KOPT-K1 (cell line): ENCODE results near the gene RPS6KL1.

Experiments used
- H3K27ac ChIP-seq: fragments of 200-600 bp; sonication (generic); 2 replicates; pipeline ENCODE4 v1.5.1; 2016; ENCODE audit warnings: antibody characterized with exemption, mild to moderate bottlenecking, low read depth, low read length; ENCODE audit not compliant: poor library complexity, severe bottlenecking
- H3K36me3 ChIP-seq: fragments of 200-600 bp; sonication (generic); 2 replicates; pipeline ENCODE4 v1.5.1; 2017; ENCODE audit warnings: antibody characterized with exemption, mild to moderate bottlenecking, low read length, moderate library complexity; ENCODE audit not compliant: insufficient read depth
- H3K9me3 ChIP-seq: fragments of 200-600 bp; sonication (generic); 2 replicates; pipeline ENCODE4 v1.5.1; 2017; ENCODE audit warnings: antibody characterized with exemption, low read length, mild to moderate bottlenecking; ENCODE audit not compliant: insufficient read depth, poor library complexity, severe bottlenecking

Gene RPS6KL1

DNA sequence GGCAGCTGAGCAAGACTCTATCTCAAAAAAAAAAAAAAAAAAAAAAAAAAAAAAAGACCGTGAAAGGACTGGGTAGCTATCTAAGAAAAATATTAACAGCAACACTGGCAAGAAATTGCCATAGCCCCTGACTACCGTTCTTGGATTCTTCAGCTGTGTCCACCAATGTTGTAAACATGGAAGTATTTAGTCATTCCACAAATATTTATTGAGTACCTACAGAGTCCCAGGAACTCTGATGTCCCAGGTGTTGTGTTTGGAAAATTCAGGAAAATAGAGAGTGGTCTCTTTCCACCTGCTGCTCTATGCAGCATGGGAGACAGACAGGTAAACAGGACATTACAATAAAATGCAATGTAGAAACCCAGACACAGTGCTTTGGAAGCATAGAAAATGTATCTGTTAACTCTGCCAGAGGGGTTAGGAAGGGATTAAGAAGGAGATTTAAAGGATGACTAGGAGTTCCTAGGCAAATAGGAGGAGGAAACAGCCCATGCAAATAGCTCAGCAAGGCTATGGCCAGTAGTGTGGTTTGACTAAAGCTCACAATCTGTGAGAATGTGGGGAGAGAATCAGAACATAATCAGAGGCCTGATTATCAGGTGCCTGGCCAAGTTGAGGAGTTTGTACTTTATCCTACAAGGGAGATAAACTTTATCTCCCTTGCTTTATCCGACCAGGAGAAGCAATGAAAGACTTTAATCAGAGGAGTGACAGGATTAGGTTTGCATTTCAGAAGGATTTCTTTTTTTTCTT, 43.5 kb downstream of the RPS6KL1 start:
- no peak overlapping the region for H3K27ac ChIP-seq
- H3K36me3 ChIP-seq: peaks cover 11% of the 10 kb centered on the region; the same call in 1 of the 2 replicates
- no peaks in the 10 kb centered on the region for H3K9me3 ChIP-seq

GRCh38 chr14:74875941-74876913, 46.8 kb downstream of the RPS6KL1 start, which contains the start of gene PROX2:
Gene PROX2, minus strand, starts transcription at chr14:74876145. Its CDS starts 12,311 bp downstream, at chr14:74863834.
- Histone ChIP-seq H3K9me3 (no peaks in the 10 kb centered on the region), H3K36me3 (no peaks in the 10 kb centered on the region), H3K27ac (peak within 1 kb of the TSS; percentile 38)

GRCh38 chr14:74875204-74875603, 47.9 kb downstream of the RPS6KL1 start:
- no peaks in the 10 kb centered on the region for H3K36me3 ChIP-seq

GRCh38 chr14:74871819-74872218, 51.2 kb downstream of the RPS6KL1 start:
- Histone ChIP-seq H3K9me3 (no peaks in the 10 kb centered on the region), H3K27ac (no peak overlapping the region), H3K36me3 (no peaks in the 10 kb centered on the region)

More at GRCh38 chr14:74875204-74875603, 47.9 kb downstream of the RPS6KL1 start:
- Histone ChIP-seq H3K27ac (no peak overlapping the region), H3K9me3 (no peaks in the 10 kb centered on the region)

DNA sequence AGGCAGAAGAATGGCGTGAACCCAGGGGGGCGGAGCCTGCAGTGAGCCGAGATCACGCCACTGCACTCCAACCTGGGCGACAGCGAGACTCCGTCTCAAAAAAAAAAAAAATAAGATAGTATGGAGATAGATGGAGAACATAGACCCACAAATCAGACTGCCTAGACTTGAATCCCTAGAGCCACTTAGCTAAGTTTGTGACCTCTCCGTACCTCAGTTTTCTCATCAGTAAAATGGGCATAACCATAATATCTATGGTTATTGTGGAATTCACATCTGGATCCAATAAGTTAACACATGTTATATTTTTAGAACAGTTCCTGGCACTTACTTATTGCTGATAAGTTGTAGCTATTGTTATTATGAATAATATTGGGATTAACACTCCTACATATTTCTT, 54.3 kb downstream of the RPS6KL1 start:
- H3K36me3 ChIP-seq: no peaks in the 10 kb centered on the region
- no peaks in the 10 kb centered on the region for H3K9me3 ChIP-seq
- no peak overlapping the region for H3K27ac ChIP-seq

GRCh38 chr14:74867673-74868072, 55.4 kb downstream of the RPS6KL1 start:
- Histone ChIP-seq H3K27ac (no peak overlapping the region), H3K9me3 (no peaks in the 10 kb centered on the region)

DNA sequence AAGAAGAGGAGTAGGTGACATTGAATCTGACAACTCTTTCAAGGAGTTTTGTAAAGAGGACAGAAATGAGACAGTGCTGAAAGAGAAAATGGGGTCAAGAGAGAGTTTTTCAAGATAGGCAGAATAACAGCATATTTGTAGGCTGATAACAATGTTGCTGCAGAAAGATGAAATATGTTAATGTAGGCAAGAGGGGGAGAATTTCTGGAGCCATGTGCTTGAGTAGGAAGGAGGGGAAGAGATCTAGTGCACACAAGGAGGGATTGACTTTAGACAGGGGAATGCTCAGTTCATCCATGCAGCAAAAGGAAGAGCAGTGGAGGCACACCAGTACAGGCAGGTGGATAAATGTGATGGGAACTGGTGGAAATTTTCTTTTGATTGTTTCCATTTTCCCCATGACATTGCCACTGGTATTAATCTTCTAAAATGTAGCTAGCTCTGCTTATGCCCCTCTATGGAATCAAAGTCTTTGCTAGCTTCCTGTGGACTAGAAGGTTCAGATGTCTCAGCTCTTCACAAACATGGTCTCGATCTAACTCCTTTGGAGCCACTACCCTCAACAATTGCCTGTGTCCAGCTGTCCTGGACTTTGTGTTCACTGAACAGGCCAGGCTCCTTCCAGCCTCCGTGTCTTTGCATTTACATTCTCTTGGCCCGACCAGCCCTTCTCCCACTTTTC, 56.2 kb downstream of the RPS6KL1 start:
- Histone ChIP-seq H3K27ac (no peak overlapping the region), H3K9me3 (no peaks in the 10 kb centered on the region)

More at GRCh38 chr14:74867673-74868072, 55.4 kb downstream of the RPS6KL1 start:
- H3K36me3 ChIP-seq: no peaks in the 10 kb centered on the region

GRCh38 chr14:74865156-74865555, 57.9 kb downstream of the RPS6KL1 start:
- no peak overlapping the region for H3K27ac ChIP-seq
- no peaks in the 10 kb centered on the region for H3K9me3 ChIP-seq
- H3K36me3 ChIP-seq: no peaks in the 10 kb centered on the region

More for the DNA sequence above, 56.2 kb downstream of the RPS6KL1 start:
- no peaks in the 10 kb centered on the region for H3K36me3 ChIP-seq

GRCh38 chr14:74864198-74864597, 58.9 kb downstream of the RPS6KL1 start:
- Histone ChIP-seq H3K9me3 (no peaks in the 10 kb centered on the region), H3K36me3 (no peaks in the 10 kb centered on the region)

GRCh38 chr14:74863274-74863673, 59.8 kb downstream of the RPS6KL1 start:
- Histone ChIP-seq H3K27ac (no peak overlapping the region), H3K9me3 (no peaks in the 10 kb centered on the region), H3K36me3 (no peaks in the 10 kb centered on the region)

More at GRCh38 chr14:74864198-74864597, 58.9 kb downstream of the RPS6KL1 start:
- H3K27ac ChIP-seq: no peak overlapping the region

DNA sequence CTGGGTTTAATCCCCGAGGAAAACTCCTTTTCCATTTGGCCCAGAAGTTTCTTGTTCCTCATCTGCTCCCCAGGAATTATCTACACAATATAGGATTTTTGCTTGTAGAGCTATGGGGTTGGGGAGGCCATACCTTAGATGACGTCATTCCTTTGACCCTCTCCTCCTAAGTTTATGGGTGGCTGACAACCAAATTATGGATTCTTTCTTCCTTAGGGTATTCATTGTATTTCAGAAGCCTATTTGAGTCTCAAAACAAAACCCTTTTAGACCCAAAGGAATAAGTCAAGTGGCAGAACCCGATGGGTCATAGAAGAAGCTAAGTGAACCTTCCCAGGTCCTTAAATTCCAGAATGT, 61.3 kb downstream of the RPS6KL1 start:
- no peak overlapping the region for H3K27ac ChIP-seq
- H3K36me3 ChIP-seq: no peaks in the 10 kb centered on the region
- no peaks in the 10 kb centered on the region for H3K9me3 ChIP-seq

GRCh38 chr14:74860899-74861733, 61.9 kb downstream of the RPS6KL1 start:
- Histone ChIP-seq H3K27ac (no peak overlapping the region), H3K36me3 (no peaks in the 10 kb centered on the region), H3K9me3 (no peaks in the 10 kb centered on the region)

DNA sequence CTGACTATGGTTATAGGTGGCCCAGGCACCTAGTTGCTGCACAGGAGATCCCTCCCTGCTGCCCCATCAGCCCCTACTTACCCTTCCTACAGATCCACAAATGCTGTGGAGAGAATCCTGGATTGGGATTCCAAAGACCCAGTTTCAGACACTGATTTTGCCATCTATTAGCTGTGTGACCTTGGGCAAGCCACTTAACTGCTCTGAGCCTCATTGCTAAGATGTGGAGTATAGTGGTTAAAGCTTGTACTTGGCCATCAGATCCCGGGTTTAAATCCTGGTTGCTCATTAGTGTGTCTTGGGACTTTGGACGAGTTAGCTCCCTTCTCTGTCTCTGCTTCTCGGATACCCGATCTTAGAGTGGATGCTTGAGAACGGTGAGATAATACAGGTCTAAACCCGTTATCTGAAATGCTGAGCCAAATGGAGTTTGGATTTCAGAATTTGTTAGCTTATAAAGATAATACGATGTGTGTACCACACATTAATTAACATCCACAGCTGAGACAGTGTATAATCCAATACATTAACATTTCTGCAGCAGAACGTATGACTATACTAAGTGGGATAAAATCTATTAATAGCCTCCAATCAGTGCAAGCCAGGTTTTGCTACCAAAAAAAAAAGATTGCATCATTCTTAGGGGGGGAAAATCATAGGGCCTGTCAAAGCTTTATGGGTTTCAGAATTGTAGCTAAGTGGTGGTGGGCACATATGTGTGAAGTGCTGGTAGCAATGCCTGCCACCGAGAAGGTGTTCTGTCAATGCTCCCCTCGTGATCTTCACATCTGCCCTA, 63.1 kb downstream of the RPS6KL1 start:
- Histone ChIP-seq H3K9me3 (no peaks in the 10 kb centered on the region), H3K36me3 (peaks cover 5% of the 10 kb centered on the region; the same call in 1 of the 2 replicates), H3K27ac (no peak overlapping the region)
